IPS-11a (cell line): ENCODE data around the gene ADGRL2.
"Not testable (repeated sequence)": the region's sequence is repeated elsewhere in the genome, so short reads cannot be mapped to it uniquely, and the experiment has no call there.

ENCODE experiments used
- H3K4me3 ChIP-seq: one replicate; pipeline ENCODE4 v1.5.1; 2013; ENCODE audit warnings: low read depth, low read length, control low read depth

The ADGRL2 gene

DNA sequence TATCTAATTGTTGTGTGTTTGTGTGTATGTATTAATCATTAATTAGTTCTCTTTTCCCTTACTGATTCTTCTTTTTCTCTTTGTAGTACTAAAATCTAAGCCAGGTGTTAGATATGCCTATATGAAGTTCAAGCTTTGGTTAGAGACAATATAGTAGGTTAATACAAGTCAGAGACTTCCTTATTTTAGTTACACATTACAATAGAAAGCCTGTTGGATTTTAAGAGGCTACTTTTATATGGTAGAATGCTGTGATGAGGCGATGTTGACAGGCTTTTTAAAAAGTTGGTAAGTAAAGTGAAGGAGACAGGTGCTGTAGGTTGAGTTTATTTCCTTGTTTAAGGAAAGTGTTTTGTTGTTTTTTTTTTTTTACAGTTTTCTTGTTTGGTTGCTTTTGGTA lies 45.9 kb downstream of the ADGRL2 start:
- no peak overlapping the region for H3K4me3 ChIP-seq

DNA sequence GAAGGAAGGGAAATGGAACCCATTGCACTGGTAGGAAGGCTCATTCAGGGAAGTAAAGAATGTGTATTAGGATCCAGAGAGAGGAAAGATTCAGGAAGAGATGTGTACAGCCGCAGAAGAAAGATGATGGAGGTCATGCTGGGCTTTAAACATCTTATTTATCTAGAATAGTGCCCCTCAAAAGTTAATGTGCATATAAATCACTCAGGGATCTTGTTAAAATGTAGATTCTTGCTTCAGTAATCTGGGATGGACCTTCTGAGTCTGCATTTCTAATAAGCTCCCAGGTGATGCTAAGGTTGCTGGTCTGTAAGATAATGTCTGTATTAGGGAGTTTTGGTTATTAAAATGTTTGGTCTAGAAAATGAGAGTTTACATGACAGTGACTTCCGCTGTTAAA lies 46.3 kb downstream of the ADGRL2 start:
- no peak overlapping the region for H3K4me3 ChIP-seq

DNA sequence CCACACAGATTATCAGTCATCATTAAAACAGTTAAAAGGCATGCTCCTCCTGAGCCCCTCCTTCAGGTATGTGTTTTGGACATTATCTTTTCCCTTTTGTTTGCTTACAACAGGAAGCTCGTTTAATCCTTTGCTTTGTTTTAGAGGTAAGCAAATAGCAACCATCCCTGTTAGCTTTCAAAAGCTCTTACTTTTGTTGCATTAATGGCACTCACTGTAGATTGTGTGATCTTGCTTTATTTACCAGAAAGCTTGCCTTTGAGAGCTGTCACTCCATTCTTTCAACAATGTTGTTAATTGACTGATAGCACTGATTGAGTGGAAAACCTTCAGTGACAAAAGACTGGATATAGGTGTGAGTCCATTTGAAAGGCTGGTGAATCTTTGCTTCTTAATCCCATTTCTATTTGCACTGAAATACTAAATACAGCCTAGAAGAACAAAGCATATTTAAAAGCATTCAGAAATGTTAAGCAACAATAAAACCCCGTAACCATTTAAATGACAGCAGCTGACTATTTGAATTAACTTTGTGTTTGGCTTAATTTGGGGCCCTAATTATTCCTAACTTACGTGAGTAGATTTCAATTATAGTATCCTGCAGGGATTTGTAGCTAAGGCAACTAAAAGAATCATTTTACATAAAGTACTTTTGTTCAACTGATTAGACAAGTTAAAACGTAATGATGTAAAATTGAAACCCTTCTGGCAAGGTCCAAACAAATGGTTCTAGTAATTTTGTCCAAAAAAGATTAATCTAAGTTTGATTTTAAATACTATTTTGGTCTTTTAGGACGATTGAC lies 48.3 kb downstream of the ADGRL2 start:
- H3K4me3 ChIP-seq = no peak overlapping the region

DNA sequence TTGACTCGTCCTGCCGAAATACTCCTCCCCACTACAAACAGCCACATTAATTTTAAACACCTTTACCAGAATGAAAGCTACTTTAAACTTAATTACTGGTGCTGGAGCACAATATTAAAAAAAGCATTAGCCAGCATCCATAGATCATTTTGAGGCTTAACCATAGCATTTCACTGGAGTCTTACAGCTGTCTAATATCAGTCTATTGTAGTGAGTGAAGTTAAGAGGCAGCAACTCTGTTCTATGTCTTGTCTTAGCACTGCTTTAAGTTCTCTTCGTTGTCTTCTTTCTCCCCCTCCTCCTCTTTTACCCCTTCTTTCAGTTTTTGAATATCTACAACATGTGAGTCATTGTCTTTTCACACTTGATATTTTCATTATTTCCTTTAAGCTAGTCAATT lies 49.3 kb downstream of the ADGRL2 start:
- no peak overlapping the region for H3K4me3 ChIP-seq

DNA sequence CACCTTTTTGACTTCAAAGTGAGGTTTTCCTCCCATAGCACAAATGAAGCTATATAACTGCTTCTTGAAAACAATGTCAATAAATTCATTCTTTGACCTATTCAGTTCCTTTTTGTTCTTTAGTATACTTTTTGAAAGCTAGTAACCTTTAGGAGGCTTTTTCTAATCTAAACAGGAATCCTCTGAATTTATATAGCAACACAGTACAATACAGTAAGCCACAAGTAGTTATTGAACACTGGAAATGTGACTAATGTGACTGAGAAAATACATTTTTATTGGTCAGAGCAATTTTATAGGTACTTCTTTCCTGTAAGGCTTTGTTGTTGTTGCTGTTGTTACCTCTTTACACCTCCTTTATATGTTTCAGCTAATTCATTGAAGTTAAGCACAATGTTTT lies 49.8 kb downstream of the ADGRL2 start:
- no peak overlapping the region for H3K4me3 ChIP-seq

DNA sequence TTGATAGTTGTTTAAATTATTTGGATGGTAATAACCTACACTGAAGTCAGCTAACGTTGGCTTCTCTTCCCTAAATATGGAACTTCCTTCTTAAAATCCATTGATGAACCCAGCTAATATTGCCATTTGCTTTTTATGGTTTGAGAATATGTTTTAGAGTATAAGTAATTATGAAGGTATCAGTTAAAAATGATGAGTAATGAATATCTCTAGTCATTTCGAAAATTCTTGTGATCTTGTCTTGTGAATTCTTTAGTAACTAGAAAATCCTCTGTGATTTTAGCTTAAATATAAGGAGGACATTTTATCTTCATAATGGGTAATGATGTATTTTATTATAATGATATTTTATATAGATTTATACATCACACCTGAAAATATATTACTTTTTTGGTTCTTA lies 50.5 kb downstream of the ADGRL2 start:
- H3K4me3 ChIP-seq = no peak overlapping the region

DNA sequence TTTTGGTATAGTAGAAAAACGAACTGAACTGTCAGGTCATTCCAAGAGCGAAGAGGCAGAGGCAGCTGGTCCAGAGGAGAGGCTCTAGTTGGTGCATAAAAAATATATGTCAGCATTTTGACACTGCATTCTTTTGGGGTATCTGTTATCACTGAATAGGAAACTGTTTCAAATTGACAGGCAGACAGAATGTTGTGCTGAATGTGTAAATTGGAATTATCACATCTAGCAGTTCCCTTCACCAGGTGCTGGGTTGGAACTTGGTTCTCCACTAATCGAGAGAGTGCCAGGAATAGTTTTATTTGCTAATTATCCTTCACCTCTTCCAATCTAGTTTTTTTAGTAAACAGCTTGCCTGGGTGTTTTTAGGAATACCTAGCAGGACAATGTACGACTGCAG lies 52.2 kb downstream of the ADGRL2 start:
- no peak overlapping the region for H3K4me3 ChIP-seq

DNA sequence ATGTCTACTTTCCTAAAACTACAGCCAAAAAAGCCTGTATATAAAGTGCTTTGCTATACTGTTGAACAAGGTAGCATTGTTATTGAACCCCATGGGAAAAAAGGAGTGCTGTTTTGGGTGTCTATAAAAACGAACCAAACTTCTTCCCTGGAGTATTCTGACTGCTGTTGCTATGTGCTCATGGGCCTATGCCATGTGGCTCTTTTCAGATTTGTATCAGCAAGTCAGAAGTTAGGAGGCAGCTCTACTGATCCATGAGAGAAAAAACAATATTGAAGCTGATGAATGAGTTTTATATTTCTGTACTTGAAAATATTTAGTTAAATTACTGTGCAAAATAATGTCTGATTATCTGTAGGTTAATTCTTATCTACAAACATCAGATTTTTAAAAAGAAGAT lies 66.5 kb downstream of the ADGRL2 start:
- H3K4me3 ChIP-seq = no peak overlapping the region

DNA sequence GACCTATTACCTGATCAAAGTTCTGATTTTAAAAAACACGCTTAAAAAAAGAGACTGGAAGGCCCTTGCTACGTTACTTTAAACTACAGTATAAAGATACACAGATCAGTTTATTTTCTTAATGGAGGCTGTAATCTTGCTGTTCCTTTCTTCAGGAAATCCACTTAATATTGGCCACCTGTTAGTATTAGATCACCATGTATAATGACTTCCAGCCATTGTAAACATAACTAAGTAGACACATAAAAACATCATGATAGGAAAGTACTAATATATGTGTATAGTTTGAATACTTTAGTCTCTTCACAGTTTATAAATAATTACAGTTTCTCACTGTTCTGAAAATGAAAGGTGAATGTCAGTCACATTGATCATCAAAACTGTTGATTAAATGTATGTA lies 68.6 kb downstream of the ADGRL2 start:
- H3K4me3 ChIP-seq = no peak overlapping the region

DNA sequence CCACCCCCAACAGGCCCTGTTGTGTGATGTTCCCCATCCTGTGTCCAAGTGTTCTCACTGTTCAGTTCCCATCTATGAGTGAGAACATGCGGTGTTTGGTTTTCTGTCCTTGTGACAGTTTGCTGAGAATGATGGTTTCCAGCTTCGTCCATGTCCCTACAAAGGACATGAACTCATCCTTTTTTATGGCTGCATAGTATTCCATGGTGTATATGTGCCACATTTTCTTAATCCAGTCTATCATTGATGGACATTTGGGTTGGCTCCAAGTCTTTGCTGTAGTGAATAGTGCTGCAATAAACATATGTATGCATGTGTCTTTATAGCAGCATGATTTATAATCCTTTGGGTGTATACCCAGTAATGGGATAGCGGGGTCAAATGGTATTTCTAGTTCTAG lies 70.4 kb downstream of the ADGRL2 start:
- not testable (repeated sequence) for H3K4me3 ChIP-seq

DNA sequence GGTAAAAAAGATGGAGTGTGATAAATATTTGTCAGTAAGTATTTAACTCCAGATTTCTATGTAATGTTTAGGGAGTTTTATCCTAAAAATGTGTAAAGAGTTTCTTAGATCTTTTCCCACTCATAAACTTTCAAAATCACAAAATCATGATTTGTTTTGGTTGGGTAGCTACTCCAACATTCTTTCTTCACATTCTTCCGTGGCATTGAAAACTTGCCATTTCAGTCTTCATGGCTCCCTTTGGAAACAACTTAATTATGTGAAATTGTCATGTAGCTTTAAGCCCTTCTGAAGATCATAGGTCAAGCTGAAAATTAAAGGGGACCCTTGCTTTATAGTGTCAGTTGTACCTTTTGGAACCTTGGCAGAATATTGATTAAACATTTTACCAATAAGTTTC lies 73.2 kb downstream of the ADGRL2 start:
- no peak overlapping the region for H3K4me3 ChIP-seq

DNA sequence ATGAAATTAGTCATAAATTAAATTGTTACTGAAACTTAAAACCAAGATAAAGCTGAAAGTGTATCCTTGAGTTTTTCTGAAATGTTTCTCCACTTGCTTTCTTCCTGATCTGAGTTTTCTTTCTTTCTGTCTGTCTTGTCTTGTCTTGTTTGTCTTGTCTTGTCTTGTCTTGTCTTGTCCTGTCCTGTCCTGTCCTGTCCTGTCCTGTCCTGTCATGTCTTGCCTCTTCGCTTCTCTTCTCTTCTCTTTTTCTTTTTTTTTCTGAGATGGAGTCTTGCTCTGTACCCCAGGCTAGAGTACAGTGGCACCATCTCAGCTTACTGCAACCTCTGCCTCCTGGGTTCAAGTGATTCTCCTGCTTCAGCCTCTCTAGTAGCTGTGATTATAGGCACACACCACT lies 73.7 kb downstream of the ADGRL2 start:
- no peak overlapping the region for H3K4me3 ChIP-seq

DNA sequence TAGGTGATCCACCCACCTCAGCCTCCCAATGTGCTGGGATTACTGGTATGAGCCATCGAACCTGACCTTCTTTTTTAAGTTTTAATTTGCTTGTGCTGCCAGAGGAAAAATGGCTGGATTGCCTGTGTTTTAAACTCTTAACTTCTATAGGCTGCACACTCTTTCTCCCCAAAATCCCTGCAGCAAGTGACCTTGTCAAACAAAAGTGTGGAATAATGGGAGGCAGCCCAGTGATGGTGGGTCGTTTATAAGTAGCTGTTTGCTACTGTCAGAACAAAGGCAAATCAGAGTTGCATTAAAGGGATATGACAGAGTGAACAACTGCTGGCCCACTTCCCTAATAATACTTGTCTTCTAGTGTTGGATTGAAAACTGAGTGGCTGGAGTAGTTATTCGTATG lies 74.2 kb downstream of the ADGRL2 start:
- no peak overlapping the region for H3K4me3 ChIP-seq

DNA sequence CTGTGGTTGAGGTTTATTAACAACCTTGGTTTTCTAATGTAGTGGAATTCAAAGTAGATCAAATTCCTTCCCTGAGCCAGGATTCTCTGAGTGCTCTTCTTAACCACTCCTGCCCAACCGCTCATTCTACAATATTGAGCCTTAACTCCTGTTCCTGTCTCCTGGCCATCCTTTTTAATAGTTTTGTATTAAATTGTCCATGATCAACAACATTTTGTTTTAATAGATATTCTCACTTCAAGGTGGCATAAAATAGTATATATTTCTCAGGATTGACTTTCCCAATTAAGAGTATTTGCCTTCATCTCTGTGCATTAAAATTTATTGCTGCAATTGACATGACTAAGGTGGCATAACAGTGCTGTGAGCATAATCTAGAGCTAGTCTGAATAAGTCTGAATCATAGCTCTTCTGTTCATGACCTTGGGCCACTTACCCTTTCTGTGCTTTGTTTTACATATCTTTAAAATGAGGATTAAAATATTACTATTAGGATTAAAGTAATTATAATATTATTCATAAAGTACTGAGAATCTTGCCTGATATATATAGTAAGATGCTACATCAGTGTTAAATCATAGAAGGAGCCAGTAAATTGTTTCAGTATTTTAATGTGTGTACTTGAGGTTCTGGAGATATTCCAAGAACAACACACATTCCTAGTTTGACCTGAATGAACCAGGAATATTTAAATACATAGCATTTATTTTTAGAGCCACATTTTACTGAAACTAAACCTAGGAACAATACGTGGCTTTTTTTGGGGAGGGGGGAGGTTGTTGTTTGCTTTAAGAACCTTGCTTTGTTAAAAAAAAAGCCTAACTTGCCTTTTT lies 76.4 kb downstream of the ADGRL2 start:
- no peak overlapping the region for H3K4me3 ChIP-seq

DNA sequence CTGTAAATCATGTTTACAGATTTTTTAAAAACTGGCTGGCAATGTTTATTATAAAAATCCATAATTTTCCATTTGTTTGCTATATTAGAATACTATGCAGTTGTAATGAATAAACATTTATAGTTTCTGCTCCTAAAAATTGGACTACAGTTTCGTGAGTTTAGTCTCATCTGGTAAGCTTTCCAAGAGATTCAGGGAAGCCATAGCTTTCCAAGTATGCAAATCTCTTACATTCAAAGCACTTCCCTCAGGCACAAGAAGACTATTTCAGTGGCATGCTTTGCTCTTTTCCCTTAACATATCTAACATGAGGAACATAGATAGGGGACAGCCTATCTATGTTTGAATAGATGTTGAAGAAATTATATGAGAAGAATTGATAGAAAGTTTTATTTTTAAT lies 77.2 kb downstream of the ADGRL2 start:
- H3K4me3 ChIP-seq = no peak overlapping the region

DNA sequence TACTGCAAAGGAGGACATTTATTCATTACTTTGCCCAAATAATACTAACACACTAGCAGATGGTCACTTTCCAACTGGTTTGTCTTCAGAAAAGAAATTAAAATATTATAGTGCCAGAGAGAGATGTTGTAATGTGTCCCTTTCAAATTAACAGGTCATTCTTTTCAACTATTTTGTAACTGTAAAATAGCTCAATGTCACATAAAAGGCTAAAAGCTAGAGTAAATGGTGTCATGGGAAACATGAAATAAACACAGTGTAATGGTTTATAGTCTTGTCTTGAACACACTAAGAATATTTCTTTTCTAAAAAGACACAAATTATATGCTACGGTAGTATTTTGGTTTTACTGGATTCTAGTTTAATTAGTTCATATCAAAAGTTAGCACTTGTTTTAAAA lies 77.8 kb downstream of the ADGRL2 start:
- no peak overlapping the region for H3K4me3 ChIP-seq

DNA sequence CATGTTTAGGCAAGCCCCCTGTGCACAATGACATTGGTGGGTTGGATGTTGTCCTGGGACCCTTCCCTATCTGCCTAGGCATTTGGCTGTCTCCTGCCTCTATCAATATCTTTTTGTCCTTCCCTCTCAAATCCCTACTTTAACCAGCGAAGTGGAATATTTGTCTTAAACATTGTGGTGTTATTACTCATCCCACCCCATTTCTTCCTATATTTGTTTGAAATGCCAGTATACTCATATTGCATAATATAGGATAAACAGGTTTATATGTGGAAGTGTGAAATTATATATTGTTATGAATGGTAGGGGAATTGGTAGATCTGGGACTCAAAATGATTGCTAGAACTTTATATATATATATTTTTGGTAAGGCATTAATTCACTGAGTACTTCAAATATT lies 80.0 kb downstream of the ADGRL2 start:
- no peak overlapping the region for H3K4me3 ChIP-seq

DNA sequence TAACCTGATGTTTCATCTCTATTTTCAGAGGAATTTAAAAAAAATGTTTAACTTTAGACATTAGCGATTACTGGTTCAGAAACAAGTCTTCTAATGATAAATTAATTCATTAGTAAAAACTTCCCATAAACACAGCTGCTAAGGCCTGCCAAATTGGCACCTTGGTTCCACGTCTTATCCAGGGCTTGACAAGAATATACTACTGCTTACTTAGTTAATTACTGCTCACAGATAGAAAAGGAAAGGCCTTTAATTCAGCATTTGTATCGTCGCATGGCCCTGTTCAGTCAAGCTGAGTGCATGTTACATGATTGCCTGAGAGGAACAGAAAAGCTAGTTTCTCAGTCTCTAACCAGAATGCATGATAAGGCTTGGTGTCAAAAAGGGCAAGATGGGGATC lies 84.6 kb downstream of the ADGRL2 start:
- no peak overlapping the region for H3K4me3 ChIP-seq

DNA sequence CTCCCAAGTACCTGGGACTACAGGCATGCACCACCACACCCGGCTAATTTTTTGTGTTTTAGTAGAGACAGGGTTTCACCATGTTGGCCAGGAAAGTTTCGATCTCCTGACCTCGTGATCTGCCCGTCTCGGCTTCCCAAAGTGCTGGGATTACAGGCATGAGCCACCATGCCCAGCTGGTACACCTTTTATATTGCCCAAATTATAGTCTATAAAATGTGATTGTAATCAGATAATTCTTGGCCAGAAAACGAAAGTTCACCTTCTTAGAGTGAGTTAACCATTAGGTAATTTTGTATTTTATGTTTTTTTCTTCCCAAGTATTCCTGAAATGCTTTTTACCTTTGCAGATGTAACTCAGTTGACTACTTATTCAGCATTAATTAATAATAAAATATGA lies 85.6 kb downstream of the ADGRL2 start:
- not testable (repeated sequence) for H3K4me3 ChIP-seq

DNA sequence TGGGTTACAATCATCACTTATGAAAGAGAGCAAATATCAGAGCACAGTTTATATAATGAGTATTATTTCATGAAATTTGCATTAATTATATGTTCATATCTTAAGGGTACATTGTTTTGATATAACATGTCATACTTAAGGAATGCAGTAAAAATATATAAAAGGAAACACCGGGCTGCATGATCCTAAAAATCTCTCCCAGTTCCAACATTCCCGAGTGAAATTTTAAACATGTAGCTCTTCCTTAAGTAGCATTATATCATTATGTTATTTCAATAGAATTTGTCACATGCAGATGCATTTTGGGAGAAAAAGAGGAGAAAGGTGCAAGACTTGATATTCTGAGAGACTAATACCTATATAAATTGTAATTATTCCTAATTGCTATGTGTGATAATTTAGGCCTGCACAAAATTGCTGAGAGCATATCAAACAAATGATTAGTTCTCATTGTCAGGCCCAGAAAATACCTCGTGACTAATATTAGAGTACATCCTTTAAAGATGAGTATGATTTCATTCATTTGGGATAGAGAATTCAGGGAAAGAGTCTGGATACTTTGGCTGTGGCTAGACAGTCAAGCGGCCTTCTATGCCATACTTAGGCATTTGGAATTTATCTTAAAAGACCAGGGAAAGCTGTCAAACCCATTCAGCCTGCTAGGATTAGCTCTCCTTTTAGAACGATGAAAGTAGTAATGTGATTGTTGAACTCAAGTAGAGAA lies 86.8 kb downstream of the ADGRL2 start:
- H3K4me3 ChIP-seq = no peak overlapping the region

DNA sequence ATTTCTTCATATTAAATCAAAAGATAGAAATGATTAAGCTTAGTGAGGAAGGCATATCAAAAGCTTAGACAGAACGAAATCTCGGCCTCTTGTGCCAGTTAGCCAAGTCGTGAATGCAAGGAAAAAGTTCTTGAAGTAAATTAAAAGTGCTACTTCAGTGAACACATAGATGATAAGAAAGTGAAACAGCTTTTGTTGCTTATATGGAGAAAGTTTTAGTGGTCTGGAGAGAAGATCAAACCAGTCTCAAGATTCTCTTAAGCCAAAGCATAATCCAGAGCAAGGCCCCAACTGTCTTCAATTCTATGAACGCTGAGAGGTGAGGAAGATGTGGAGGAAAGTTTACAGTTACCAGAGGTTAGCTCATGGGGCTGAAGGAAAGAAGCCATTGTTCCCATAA lies 88.4 kb downstream of the ADGRL2 start:
- H3K4me3 ChIP-seq = no peak overlapping the region

DNA sequence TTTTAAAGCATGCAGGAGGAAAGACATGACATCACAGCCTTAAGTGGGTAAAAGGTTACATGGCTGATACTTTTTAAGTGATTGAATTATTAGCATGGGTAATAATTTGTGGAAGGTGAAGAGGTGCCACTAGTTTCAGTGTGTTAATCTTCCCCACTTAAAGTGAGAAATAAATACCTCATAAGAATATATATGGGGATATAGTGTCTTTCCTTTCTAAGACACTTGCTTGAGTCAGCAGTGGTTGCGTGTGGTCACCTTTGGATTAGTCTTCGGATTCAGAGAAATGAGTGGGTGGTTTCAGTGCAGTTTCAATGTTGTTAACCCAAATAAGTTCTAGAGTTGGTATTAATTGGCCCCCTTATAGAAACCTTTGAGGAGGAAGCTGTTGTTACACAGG lies 94.1 kb downstream of the ADGRL2 start:
- no peak overlapping the region for H3K4me3 ChIP-seq
